ENCODE results near the gene NEDD4L.
A peak's percentile ranks its signal among the peaks of the same experiment; 100 is the strongest.
"Not testable (repeated sequence)": the region's sequence is repeated elsewhere in the genome, so short reads cannot be mapped to it uniquely, and the experiment has no call there.

The NEDD4L gene

GRCh38 chr18:58360324-58360723 is 316.3 kb downstream of the NEDD4L start:
- DNase-seq, result no peak

- no peak for DNase-seq
Measured at GRCh38 chr18:58361212-58361611, 317.2 kb downstream of the NEDD4L start.

- no peak for DNase-seq
Measured at GRCh38 chr18:58362027-58362575, 318.1 kb downstream of the NEDD4L start.

GRCh38 chr18:58362829-58363271 is 318.8 kb downstream of the NEDD4L start:
- no peak for DNase-seq

GRCh38 chr18:58363767-58364540 is 319.9 kb downstream of the NEDD4L start:
- DNase-seq, result no peak

- DNase-seq, result no peak
Measured at GRCh38 chr18:58364876-58365528, 321.0 kb downstream of the NEDD4L start.

GRCh38 chr18:58367425-58368140 is 323.6 kb downstream of the NEDD4L start:
- peak; percentile 6 for DNase-seq

GRCh38 chr18:58369616-58370015 is 325.6 kb downstream of the NEDD4L start:
- DNase-seq, result no peak

GRCh38 chr18:58370038-58370580 is 326.1 kb downstream of the NEDD4L start:
- DNase-seq, result no peak

- no peak for DNase-seq
Measured at GRCh38 chr18:58370612-58371011, 326.6 kb downstream of the NEDD4L start.

GRCh38 chr18:58373481-58373880 is 329.5 kb downstream of the NEDD4L start:
- no peak for DNase-seq

- DNase-seq, result no peak
Measured at GRCh38 chr18:58375051-58375450, 331.0 kb downstream of the NEDD4L start.

- no peak for DNase-seq
Measured at GRCh38 chr18:58378411-58379379, 334.7 kb downstream of the NEDD4L start.

- DNase-seq, result no peak
Measured at GRCh38 chr18:58379443-58379842, 335.4 kb downstream of the NEDD4L start.

- not testable (repeated sequence) for DNase-seq
Measured at GRCh38 chr18:58380113-58380512, 336.1 kb downstream of the NEDD4L start.

GRCh38 chr18:58381676-58382411 is 337.8 kb downstream of the NEDD4L start:
- no peak for DNase-seq

GRCh38 chr18:58382446-58382845 is 338.4 kb downstream of the NEDD4L start:
- DNase-seq, result no peak

- no peak for DNase-seq
Measured at GRCh38 chr18:58385472-58385871, 341.4 kb downstream of the NEDD4L start.

GRCh38 chr18:58386780-58387179 is 342.8 kb downstream of the NEDD4L start:
- DNase-seq, result no peak

GRCh38 chr18:58387716-58388115 is 343.7 kb downstream of the NEDD4L start:
- no peak for DNase-seq

- no peak for DNase-seq
Measured at GRCh38 chr18:58388736-58389135, 344.7 kb downstream of the NEDD4L start.

Data from CD4-positive, alpha-beta T cell treated with Interleukin-4 for 4 hours (primary cell).